HEK293 (cell line): ENCODE measurements around the gene NOVA2.

Experiments used
- PBX3 ChIP-seq: sonication (generic); formaldehyde crosslinking; IDR thresholded peaks from 2 replicates; pipeline ENCODE4 v1.8.1; 2022; ENCODE audit warnings: mild to moderate bottlenecking, moderate library complexity, missing genetic modification reagents
- ZEB2 ChIP-seq: fragments of 450-650 bp; formaldehyde crosslinking; IDR thresholded peaks from 2 replicates; pipeline ENCODE4 v1.5.1; 2016; ENCODE audit warnings: missing biosample characterization, missing genetic modification characterization
- ZNF148 ChIP-seq: fragments of 450-650 bp; formaldehyde crosslinking; IDR thresholded peaks from 2 replicates; pipeline ENCODE4 v1.5.0; 2017; ENCODE audit warnings: missing biosample characterization, missing genetic modification characterization, borderline replicate concordance
- ZNF311 ChIP-seq: fragments of 450-650 bp; formaldehyde crosslinking; IDR thresholded peaks from 2 replicates; pipeline ENCODE4 v1.5.1; 2017; ENCODE audit warnings: missing biosample characterization, missing genetic modification characterization, borderline replicate concordance
- ZNF645 ChIP-seq: fragments of 450-650 bp; formaldehyde crosslinking; IDR thresholded peaks from 2 replicates; pipeline ENCODE4; 2016; ENCODE audit warnings: missing biosample characterization, missing genetic modification characterization
- TF ChIP-seq, protein P1 (sequence below): fragments of 450-650 bp; formaldehyde crosslinking; IDR thresholded peaks from 2 replicates; pipeline ENCODE4 v1.5.1; 2016; ENCODE audit warnings: missing biosample characterization, missing genetic modification characterization
- TF ChIP-seq, protein P2 (sequence below): fragments of 450-650 bp; formaldehyde crosslinking; IDR thresholded peaks from 2 replicates; pipeline ENCODE4 v1.5.1; 2016; ENCODE audit warnings: missing biosample characterization, missing genetic modification characterization, low read depth
- TF ChIP-seq, protein P3 (sequence below): IDR thresholded peaks from 2 replicates; pipeline ENCODE4 v1.6.1; 2011; ENCODE audit warnings: mild to moderate bottlenecking, low read depth, low read length, borderline replicate concordance

- TF ChIP-seq ZNF148 (tag by site-specific recombination), result no peak
- TF ChIP-seq, protein P1, sequence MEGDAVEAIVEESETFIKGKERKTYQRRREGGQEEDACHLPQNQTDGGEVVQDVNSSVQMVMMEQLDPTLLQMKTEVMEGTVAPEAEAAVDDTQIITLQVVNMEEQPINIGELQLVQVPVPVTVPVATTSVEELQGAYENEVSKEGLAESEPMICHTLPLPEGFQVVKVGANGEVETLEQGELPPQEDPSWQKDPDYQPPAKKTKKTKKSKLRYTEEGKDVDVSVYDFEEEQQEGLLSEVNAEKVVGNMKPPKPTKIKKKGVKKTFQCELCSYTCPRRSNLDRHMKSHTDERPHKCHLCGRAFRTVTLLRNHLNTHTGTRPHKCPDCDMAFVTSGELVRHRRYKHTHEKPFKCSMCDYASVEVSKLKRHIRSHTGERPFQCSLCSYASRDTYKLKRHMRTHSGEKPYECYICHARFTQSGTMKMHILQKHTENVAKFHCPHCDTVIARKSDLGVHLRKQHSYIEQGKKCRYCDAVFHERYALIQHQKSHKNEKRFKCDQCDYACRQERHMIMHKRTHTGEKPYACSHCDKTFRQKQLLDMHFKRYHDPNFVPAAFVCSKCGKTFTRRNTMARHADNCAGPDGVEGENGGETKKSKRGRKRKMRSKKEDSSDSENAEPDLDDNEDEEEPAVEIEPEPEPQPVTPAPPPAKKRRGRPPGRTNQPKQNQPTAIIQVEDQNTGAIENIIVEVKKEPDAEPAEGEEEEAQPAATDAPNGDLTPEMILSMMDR (tag by site-specific recombination), result no peak
- TF ChIP-seq ZNF311 (tag by site-specific recombination), result no peak
- TF ChIP-seq, protein P2, sequence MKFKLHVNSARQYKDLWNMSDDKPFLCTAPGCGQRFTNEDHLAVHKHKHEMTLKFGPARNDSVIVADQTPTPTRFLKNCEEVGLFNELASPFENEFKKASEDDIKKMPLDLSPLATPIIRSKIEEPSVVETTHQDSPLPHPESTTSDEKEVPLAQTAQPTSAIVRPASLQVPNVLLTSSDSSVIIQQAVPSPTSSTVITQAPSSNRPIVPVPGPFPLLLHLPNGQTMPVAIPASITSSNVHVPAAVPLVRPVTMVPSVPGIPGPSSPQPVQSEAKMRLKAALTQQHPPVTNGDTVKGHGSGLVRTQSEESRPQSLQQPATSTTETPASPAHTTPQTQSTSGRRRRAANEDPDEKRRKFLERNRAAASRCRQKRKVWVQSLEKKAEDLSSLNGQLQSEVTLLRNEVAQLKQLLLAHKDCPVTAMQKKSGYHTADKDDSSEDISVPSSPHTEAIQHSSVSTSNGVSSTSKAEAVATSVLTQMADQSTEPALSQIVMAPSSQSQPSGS (tag by site-specific recombination), result no peak
- TF ChIP-seq ZEB2 (tag by site-specific recombination), result no peak
- TF ChIP-seq, protein P3, sequence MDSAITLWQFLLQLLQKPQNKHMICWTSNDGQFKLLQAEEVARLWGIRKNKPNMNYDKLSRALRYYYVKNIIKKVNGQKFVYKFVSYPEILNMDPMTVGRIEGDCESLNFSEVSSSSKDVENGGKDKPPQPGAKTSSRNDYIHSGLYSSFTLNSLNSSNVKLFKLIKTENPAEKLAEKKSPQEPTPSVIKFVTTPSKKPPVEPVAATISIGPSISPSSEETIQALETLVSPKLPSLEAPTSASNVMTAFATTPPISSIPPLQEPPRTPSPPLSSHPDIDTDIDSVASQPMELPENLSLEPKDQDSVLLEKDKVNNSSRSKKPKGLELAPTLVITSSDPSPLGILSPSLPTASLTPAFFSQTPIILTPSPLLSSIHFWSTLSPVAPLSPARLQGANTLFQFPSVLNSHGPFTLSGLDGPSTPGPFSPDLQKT, result no peak
- no peak for TF ChIP-seq PBX3 (CRISPR knock-in tag)
- TF ChIP-seq ZNF645 (tag by site-specific recombination), result no peak
Measured at GRCh38 chr19:45917421-45918091, 56.1 kb downstream of the NOVA2 start.
